H1 (cell line): ENCODE results near the gene ATG16L2. TPM values are rescaled to one million over a fixed set of nuclear protein-coding genes. Genes with fewer than 3 reads are reported as not detected.

Source experiments
- CTCF ChIA-PET: fragments of 300-600 bp; sonication (Branson Sonifier 250); formaldehyde crosslinking; loops from one replicate; lab custom pipeline; 2021; ENCODE audit not compliant: partially characterized antibody; lab: Charles Lee
- POLR2A ChIA-PET: fragments of 300-600 bp; sonication (Branson Sonifier 250); formaldehyde crosslinking; loops from one replicate; lab custom pipeline; 2021; ENCODE audit warnings: inconsistent platforms; ENCODE audit not compliant: partially characterized antibody; lab: Charles Lee
- DNase-seq, 2 experiments: peaks; one replicate each; pipeline versions ENCODE4 v3.0.0 to v3.0.0-alpha.2; 2010 to 2022; ENCODE audit warnings: low spot score in 2 of 2, low read depth in 1 of 2, mixed read lengths in 1 of 2
- FAIRE-seq: peaks from 2 replicates; lab custom pipeline; 2011; peaks lifted over from hg19 to GRCh38; lab: Jason Lieb, UNC
- H2AFZ ChIP-seq: 2 replicates; pipeline ENCODE4 v1.8.1; 2012; ENCODE audit warnings: low read length, inconsistent platforms
- H2AK5ac ChIP-seq: 2 replicates; pipeline ENCODE4 v1.6.1; 2013; ENCODE audit warnings: low read depth, low read length
- H2BK120ac ChIP-seq: replicated peaks from 2 replicates; pipeline ENCODE3; 2013; ENCODE audit warnings: low read depth, low read length, inconsistent platforms
- H2BK12ac ChIP-seq: 2 replicates; pipeline ENCODE4 v1.6.1; 2013; ENCODE audit warnings: low read depth, low read length
- H2BK15ac ChIP-seq: 2 replicates; pipeline ENCODE4 v1.6.1; 2013; ENCODE audit warnings: low read length
- H2BK20ac ChIP-seq: 2 replicates; pipeline ENCODE4 v1.6.1; 2013; ENCODE audit warnings: low read length
- H2BK5ac ChIP-seq: 2 replicates; pipeline ENCODE4 v1.6.1; 2013; ENCODE audit warnings: low read depth, low read length
- H3K14ac ChIP-seq: 2 replicates; pipeline ENCODE4 v1.6.1; 2013; ENCODE audit warnings: inconsistent platforms; ENCODE audit not compliant: insufficient read length
- H3K18ac ChIP-seq: 2 replicates; pipeline ENCODE4 v1.6.1; 2013; ENCODE audit warnings: low read length; ENCODE audit errors: extremely low read depth
- H3K23ac ChIP-seq: 2 replicates; pipeline ENCODE4 v1.6.1; 2013; ENCODE audit warnings: inconsistent platforms; ENCODE audit not compliant: insufficient read length
- H3K23me2 ChIP-seq: 2 replicates; pipeline ENCODE4 v1.6.1; 2013; ENCODE audit warnings: low read depth, low read length
- H3K27ac ChIP-seq: 2 replicates; pipeline ENCODE4 v1.6.1; 2011; ENCODE audit warnings: low read depth, low read length, inconsistent platforms
- H3K27me3 ChIP-seq, 4 experiments: replicated peaks in 1 of 4; 1 replicate in 1 of 4; 2 replicates in 3 of 4; pipeline versions ENCODE4 v1.6.1 to v1.8.1; 2011 to 2013; ENCODE audit warnings: low read length in 3 of 4, mild to moderate bottlenecking in 3 of 4, inconsistent platforms in 2 of 4, mixed read lengths in 2 of 4, moderate library complexity in 1 of 4; ENCODE audit not compliant: control insufficient read depth in 3 of 4, insufficient read depth in 3 of 4; ENCODE audit errors: extremely low read depth in 1 of 4
- H3K36me3 ChIP-seq, 4 experiments: 2 replicates each; pipeline versions ENCODE4 v1.6.1 to v1.8.1; 2011 to 2013; ENCODE audit warnings: mild to moderate bottlenecking in 4 of 4, low read length in 3 of 4, moderate library complexity in 2 of 4, control low read depth in 1 of 4, inconsistent platforms in 1 of 4; ENCODE audit not compliant: insufficient read depth in 4 of 4, control insufficient read depth in 2 of 4
- H3K4ac ChIP-seq: replicated peaks from 2 replicates; pipeline ENCODE3; 2013; ENCODE audit warnings: low read length, low read depth, mixed read lengths, inconsistent platforms; ENCODE audit not compliant: insufficient read length
- H3K4me1 ChIP-seq, 4 experiments: replicated peaks in 1 of 4; 1 replicate in 1 of 4; 2 replicates in 3 of 4; pipeline versions ENCODE4 v1.6.1 to v1.8.1; 2011 to 2013; ENCODE audit warnings: low read length in 3 of 4, inconsistent platforms in 2 of 4, mixed read lengths in 1 of 4; ENCODE audit not compliant: insufficient read depth in 4 of 4, control insufficient read depth in 3 of 4
- H3K4me2 ChIP-seq, 2 experiments: 2 replicates each; pipeline versions ENCODE4 v1.6.1 to v1.8.1; 2011 to 2013; ENCODE audit warnings: low read depth in 2 of 2, low read length in 2 of 2, control low read depth in 1 of 2, inconsistent platforms in 1 of 2, mild to moderate bottlenecking in 1 of 2; ENCODE audit not compliant: insufficient read depth in 1 of 2
- H3K4me3 ChIP-seq, 4 experiments: fragments of 200-600, 300-600 bp in 1 of 4; sonication (generic), shearing (Covaris generic), sonication (Bioruptor Twin) in 1 of 4; 2 replicates each; pipeline versions ENCODE4 v1.5.1 to v1.8.1; 2011 to 2016; ENCODE audit warnings: low read length in 4 of 4, low read depth in 3 of 4, control low read depth in 2 of 4, inconsistent platforms in 2 of 4, mild to moderate bottlenecking in 2 of 4, mixed read lengths in 1 of 4, moderate library complexity in 1 of 4; ENCODE audit not compliant: insufficient read depth in 2 of 4; ENCODE audit errors: extremely low read depth in 1 of 4
- H3K56ac ChIP-seq: replicated peaks from 2 replicates; pipeline ENCODE3; 2013; ENCODE audit warnings: low read depth, mild to moderate bottlenecking, mixed read lengths, low read length, inconsistent platforms; ENCODE audit not compliant: insufficient read length
- H3K79me1 ChIP-seq: 2 replicates; pipeline ENCODE4 v1.6.1; 2013; ENCODE audit warnings: low read depth, low read length, control low read depth
- H3K79me2 ChIP-seq, 2 experiments: 2 replicates each; pipeline versions ENCODE4 v1.6.1 to v1.8.1; 2012 to 2013; ENCODE audit warnings: low read length in 2 of 2, mild to moderate bottlenecking in 2 of 2, inconsistent platforms in 1 of 2; ENCODE audit not compliant: insufficient read depth in 2 of 2, control insufficient read depth in 1 of 2
- H3K9ac ChIP-seq, 4 experiments: replicated peaks in 1 of 4; 1 replicate in 1 of 4; 2 replicates in 3 of 4; pipeline versions ENCODE4 v1.6.1 to v1.8.1; 2011 to 2013; ENCODE audit warnings: low read depth in 3 of 4, low read length in 3 of 4, control low read depth in 2 of 4, mild to moderate bottlenecking in 2 of 4, moderate library complexity in 2 of 4, inconsistent platforms in 1 of 4; ENCODE audit errors: extremely low read depth in 1 of 4
- H3K9me3 ChIP-seq, 2 experiments: 2 replicates each; pipeline versions ENCODE4 v1.6.1 to v1.8.1; 2012 to 2013; ENCODE audit warnings: mild to moderate bottlenecking in 2 of 2, moderate library complexity in 2 of 2, control low read depth in 1 of 2, inconsistent platforms in 1 of 2, low read depth in 1 of 2, low read length in 1 of 2, mixed read lengths in 1 of 2; ENCODE audit not compliant: insufficient read depth in 2 of 2
- H4K20me1 ChIP-seq, 2 experiments: replicated peaks in 1 of 2; 2 replicates each; pipeline versions ENCODE3 to v1.8.1; 2011 to 2013; ENCODE audit warnings: inconsistent platforms in 2 of 2, low read length in 2 of 2, mild to moderate bottlenecking in 1 of 2; ENCODE audit not compliant: insufficient read depth in 2 of 2, control insufficient read depth in 1 of 2
- H4K5ac ChIP-seq: 2 replicates; pipeline ENCODE4 v1.6.1; 2013; ENCODE audit warnings: low read length, low read depth, mixed read lengths, inconsistent platforms; ENCODE audit not compliant: insufficient read length
- H4K8ac ChIP-seq: 2 replicates; pipeline ENCODE4 v1.8.0; 2013; ENCODE audit warnings: mild to moderate bottlenecking, moderate library complexity, low read length, inconsistent platforms; ENCODE audit not compliant: insufficient read depth; ENCODE audit errors: extremely low read depth
- H4K91ac ChIP-seq: replicated peaks from 2 replicates; pipeline ENCODE3; 2013; ENCODE audit warnings: low read length, mixed read lengths, inconsistent platforms; ENCODE audit not compliant: insufficient read length
- ATF2 ChIP-seq: IDR thresholded peaks from 2 replicates; pipeline ENCODE4 v1.6.1; 2012; ENCODE audit warnings: low read length, inconsistent platforms
- BACH1 ChIP-seq: IDR thresholded peaks from 2 replicates; pipeline ENCODE4 v1.6.1; 2012; ENCODE audit warnings: low read length, improper control_type of control experiment
- CHD2 ChIP-seq: IDR thresholded peaks from 2 replicates; pipeline ENCODE4 v1.6.1; 2012; ENCODE audit warnings: low read length, improper control_type of control experiment
- EZH2 ChIP-seq: fragments of 200-600 bp; sonication (generic); IDR thresholded peaks from 2 replicates; pipeline ENCODE4 v1.7.1; 2012; ENCODE audit warnings: low read depth, mild to moderate bottlenecking, moderate library complexity, low read length, inconsistent platforms; ENCODE audit not compliant: severe bottlenecking
- FOSL1 ChIP-seq: IDR thresholded peaks from 2 replicates; pipeline ENCODE4 v1.6.1; 2011; ENCODE audit warnings: mild to moderate bottlenecking, low read depth, low read length, moderate library complexity; ENCODE audit not compliant: insufficient read depth
- HDAC6 ChIP-seq: IDR thresholded peaks from one replicate; pipeline ENCODE4 v1.7.1; 2012; ENCODE audit warnings: low read depth, mild to moderate bottlenecking, inconsistent platforms, low read length, moderate library complexity
- KDM1A ChIP-seq: fragments of 200-600, 300-600 bp; sonication (generic); IDR thresholded peaks from 2 replicates; pipeline ENCODE4 v1.7.1; 2016; ENCODE audit warnings: mild to moderate bottlenecking, low read length, borderline replicate concordance
- NRF1 ChIP-seq: IDR thresholded peaks from 2 replicates; pipeline ENCODE4 v1.6.1; 2011; ENCODE audit warnings: mild to moderate bottlenecking, low read depth, low read length, improper control_type of control experiment
- YY1 ChIP-seq: IDR thresholded peaks from 2 replicates; pipeline ENCODE4 v1.6.1; 2011; ENCODE audit warnings: low read depth, mild to moderate bottlenecking, low read length
- WGBS, 2 experiments: shearing (Covaris generic) in 1 of 2; methylation state at CpG; one replicate each; pipeline versions ENCODE4 v1.1.6 to v1.1.7; 2013 to 2015; ENCODE audit warnings: low lambda C conversion rate in 2 of 2, mixed read lengths in 2 of 2, inconsistent platforms in 1 of 2, low coverage in 1 of 2, missing lambda C conversion rate in 1 of 2; ENCODE audit not compliant: insufficient replicate concordance in 2 of 2, insufficient coverage in 1 of 2, insufficient read length in 1 of 2; ENCODE audit errors: extremely low coverage in 1 of 2, missing lambda C conversion rate in 1 of 2; 5-methylcytosine and 5-hydroxymethylcytosine counted together
- polyA plus RNA-seq, 7 experiments: library from polyadenylated mRNA; depleted of rRNA in 3 of 7; stranded (reverse) in 5 of 7; unstranded in 2 of 7; fragments of >200 nt in 5 of 7; fragments of 200-250 nt in 2 of 7; gene quantifications; 1 replicate in 5 of 7; 2 replicates in 1 of 7; 4 replicates in 1 of 7; pipeline versions ENCODE4 v1.2.1 to v1.2.3, GENCODE V29; 2011 to 2013; ENCODE audit warnings: missing spikeins in 2 of 7, mixed read lengths in 2 of 7
- total RNA-seq: library from RNA; stranded (reverse); fragmentation: NEBNext Ultra II Directional; extraction: Animal tissue kit (Norgen Biotek cat#: 25700); gene quantifications from 2 replicates; pipeline ENCODE4 v1.2.1, GENCODE V29; 2021
- TF ChIP-seq, protein P1 (sequence below): IDR thresholded peaks from 2 replicates; pipeline ENCODE4 v1.6.1; 2011; ENCODE audit warnings: low read depth, mild to moderate bottlenecking, low read length; ENCODE audit not compliant: insufficient read depth

Gene ATG16L2
- total and polyA plus RNA-seq, 2 of the 8 experiments (the other 6 are each of a cell fraction or from before 2014, with no cell fraction given), result 11.0 to 18.5 TPM

- Histone ChIP-seq H3K23ac (no peak overlapping the region), H3K79me2 (no peaks in the 10 kb centered on the region), H2BK5ac (no peak overlapping the region), H3K9ac (no peak overlapping the region; a peak in 1 of 7 replicates), H3K18ac (no peak overlapping the region), H3K56ac (no peak overlapping the region), H3K27ac (no peak overlapping the region), H3K23me2 (no peaks in the 10 kb centered on the region), H4K20me1 (no peaks in the 10 kb centered on the region), H2BK20ac (no peak overlapping the region), H3K36me3 (no peaks in the 10 kb centered on the region), H3K4me1 (peaks cover 0 to 26% (median 16%) of the 10 kb centered on the region in 4 experiments; a peak in 6 of 7 replicates), H2AFZ (no peak overlapping the region), H2BK15ac (0 out of 2 replicates have a peak overlapping the region, but pooled peaks have one; percentile 63), H4K91ac (peak overlapping the region; percentile 25), H3K9me3 (no peaks in the 10 kb centered on the region), H3K4ac (no peak overlapping the region), H3K4me3 (no peak overlapping the region), H3K14ac (no peak overlapping the region), H4K8ac (peak overlapping the region; percentile 48; the same call in 1 of the 2 replicates), H4K5ac (no peak overlapping the region), H3K4me2 (no peak overlapping the region), H2BK12ac (peak overlapping the region; percentile 82; the same call in 1 of the 2 replicates), H3K27me3 (no peaks in the 10 kb centered on the region), H2BK120ac (no peak overlapping the region), H2AK5ac (no peak overlapping the region), H3K79me1 (peaks cover 3% of the 10 kb centered on the region)
- DNase-seq, result no peak
- WGBS, 2 experiments, result 86% methylated on average over 12 of the region's 12 CpGs; no CpG with 5 or more reads in 1 of the 2 experiments
- CTCF ChIA-PET, result interaction anchor here (0.6 to 3.2 kb wide), 13 partner anchors 8 to 63 kb away, joined by 3 to 21 read pairs (median 4); partner anchors contain the start of gene STARD10
- POLR2A ChIA-PET, result interaction anchor here (0.6 to 2.6 kb wide), 4 partner anchors 9 to 422 kb away, joined by 4 to 10 read pairs (median 4); no protein-coding TSS in a partner anchor
- no peak for FAIRE-seq
- no peak for TF ChIP-seq NRF1
- TF ChIP-seq EZH2, result no peak
- TF ChIP-seq YY1, result no peak
- no peak for TF ChIP-seq KDM1A
- TF ChIP-seq ATF2, result no peak
- no peak for TF ChIP-seq HDAC6
- TF ChIP-seq, protein P1, sequence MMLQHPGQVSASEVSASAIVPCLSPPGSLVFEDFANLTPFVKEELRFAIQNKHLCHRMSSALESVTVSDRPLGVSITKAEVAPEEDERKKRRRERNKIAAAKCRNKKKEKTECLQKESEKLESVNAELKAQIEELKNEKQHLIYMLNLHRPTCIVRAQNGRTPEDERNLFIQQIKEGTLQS, result no peak
- TF ChIP-seq CHD2, result no peak
- TF ChIP-seq BACH1, result no peak
- no peak for TF ChIP-seq FOSL1
These were observed 47.9 kb upstream of the ATG16L2 start for GRCh38 chr11:72766152-72766902.
